Endothelial cell of umbilical vein (primary cell): ENCODE data around the gene FTO. TPM values are rescaled to one million over a fixed set of nuclear protein-coding genes. Genes with fewer than 3 reads are reported as not detected.
A peak's percentile ranks its signal among the peaks of the same experiment; 100 is the strongest.

Experiments used
- BruUV-seq: library from RNA; stranded (reverse); fragments of 400-500 nt; replicated peaks from 2 replicates; lab custom pipeline; 2021; lab: Mats Ljungman, UMichigan
- CTCF ChIA-PET: fragments of 300-600, 350-600 bp; sonication (Branson Sonifier 250); formaldehyde crosslinking; loops from one replicate; lab custom pipeline; 2021; ENCODE audit warnings: antibody characterized with exemption, inconsistent platforms; lab: Charles Lee
- POLR2A ChIA-PET: fragments of 300-600, 350-600 bp; sonication (Branson Sonifier 250); formaldehyde crosslinking; loops from one replicate; lab custom pipeline; 2021; ENCODE audit warnings: antibody characterized with exemption, inconsistent platforms; lab: Charles Lee
- DNase-seq: peaks from one replicate; pipeline ENCODE4 v3.0.0-alpha.2; 2011; ENCODE audit warnings: low read depth, low spot score
- FAIRE-seq: peaks from 2 replicates; lab custom pipeline; 2011; peaks lifted over from hg19 to GRCh38; lab: Jason Lieb, UNC
- H2AFZ ChIP-seq: 2 replicates; pipeline ENCODE4 v1.6.0; 2012; ENCODE audit warnings: low read depth, low read length, control low read depth, inconsistent platforms
- H3K27ac ChIP-seq: 2 replicates; pipeline ENCODE4 v1.5.1; 2011; ENCODE audit warnings: low read depth, mild to moderate bottlenecking, control low read depth, low read length, moderate library complexity; ENCODE audit not compliant: insufficient read depth
- H3K27me3 ChIP-seq, 2 experiments: 2 replicates each; pipeline versions ENCODE4 v1.6.0 to v1.6.1; 2011; ENCODE audit warnings: low read length in 2 of 2, mixed read lengths in 1 of 2; ENCODE audit not compliant: control insufficient read depth in 2 of 2, insufficient read depth in 2 of 2
- H3K36me3 ChIP-seq, 2 experiments: 2 replicates in 1 of 2; 3 replicates in 1 of 2; pipeline ENCODE4 v1.5.1; 2011; ENCODE audit warnings: low read length in 2 of 2, mild to moderate bottlenecking in 1 of 2, moderate library complexity in 1 of 2; ENCODE audit not compliant: control insufficient read depth in 2 of 2, insufficient read depth in 2 of 2; ENCODE audit errors: extremely low read depth in 1 of 2
- H3K4me1 ChIP-seq: 3 replicates; pipeline ENCODE4 v1.5.1; 2011; ENCODE audit warnings: mild to moderate bottlenecking, low read length; ENCODE audit not compliant: control insufficient read depth, insufficient read depth; ENCODE audit errors: extremely low read depth
- H3K4me2 ChIP-seq: 2 replicates; pipeline ENCODE4 v1.6.1; 2011; ENCODE audit warnings: low read length, control low read depth, mixed read lengths; ENCODE audit not compliant: insufficient read depth
- H3K4me3 ChIP-seq, 3 experiments: fragments of 200-600 bp in 1 of 3; sonication (generic), shearing (Covaris generic) in 1 of 3; replicated peaks in 1 of 3; 2 replicates each; pipeline ENCODE4 v1.5.1; 2011 to 2016; ENCODE audit warnings: control low read depth in 3 of 3, low read length in 3 of 3, mild to moderate bottlenecking in 2 of 3, inconsistent platforms in 1 of 3, low read depth in 1 of 3, moderate library complexity in 1 of 3; ENCODE audit not compliant: insufficient read depth in 1 of 3
- H3K79me2 ChIP-seq: 2 replicates; pipeline ENCODE4 v1.6.0; 2012; ENCODE audit warnings: low read length, inconsistent platforms; ENCODE audit not compliant: control insufficient read depth, insufficient read depth
- H3K9ac ChIP-seq: replicated peaks from 2 replicates; pipeline ENCODE3; 2011; ENCODE audit warnings: low read length, control low read depth; ENCODE audit not compliant: insufficient read depth; ENCODE audit errors: extremely low read depth
- H3K9me1 ChIP-seq: replicated peaks from 3 replicates; pipeline ENCODE4 v1.6.0; 2011; ENCODE audit warnings: mild to moderate bottlenecking, low read length; ENCODE audit not compliant: control insufficient read depth, insufficient read depth; ENCODE audit errors: extremely low read depth
- H3K9me3 ChIP-seq: replicated peaks from 2 replicates; pipeline ENCODE4 v1.5.1; 2012; ENCODE audit warnings: low read length, inconsistent platforms; ENCODE audit not compliant: control insufficient read depth, insufficient read depth
- H4K20me1 ChIP-seq: replicated peaks from 2 replicates; pipeline ENCODE3; 2011; ENCODE audit warnings: mild to moderate bottlenecking, low read length; ENCODE audit not compliant: control insufficient read depth, insufficient read depth; ENCODE audit errors: extremely low read depth
- CTCF ChIP-seq, 2 donors: IDR thresholded peaks; 1 replicate in 1 of 2; 2 replicates in 1 of 2; pipeline ENCODE4 v1.5.1; 2011; ENCODE audit warnings: low read length in 2 of 2, mild to moderate bottlenecking in 2 of 2, moderate library complexity in 2 of 2, control low read depth in 1 of 2, inconsistent platforms in 1 of 2, low read depth in 1 of 2; ENCODE audit not compliant: insufficient read depth in 1 of 2; ENCODE audit errors: extremely low read depth in 1 of 2
- EZH2 ChIP-seq: IDR thresholded peaks from 2 replicates; pipeline ENCODE4 v1.6.1; 2012; ENCODE audit warnings: borderline replicate concordance, low read depth, mild to moderate bottlenecking, moderate library complexity, low read length, inconsistent platforms; ENCODE audit not compliant: severe bottlenecking
- FOS ChIP-seq: IDR thresholded peaks from 2 replicates; pipeline ENCODE4 v1.6.1; 2011; ENCODE audit warnings: mild to moderate bottlenecking, low read length, moderate library complexity, borderline replicate concordance; ENCODE audit not compliant: insufficient read depth
- GATA2 ChIP-seq: IDR thresholded peaks from 2 replicates; pipeline ENCODE4 v1.7.0; 2011; ENCODE audit warnings: low read depth, mild to moderate bottlenecking, moderate library complexity, mixed read lengths, low read length; ENCODE audit not compliant: insufficient read length, insufficient read depth
- JUN ChIP-seq: IDR thresholded peaks from 2 replicates; pipeline ENCODE4 v1.6.1; 2011; ENCODE audit warnings: borderline replicate concordance, low read depth; ENCODE audit not compliant: insufficient read length, insufficient read depth
- MYC ChIP-seq: IDR thresholded peaks from one replicate; pipeline ENCODE4 v1.6.1; 2011; ENCODE audit warnings: mild to moderate bottlenecking, low read depth, low read length
- POLR2A ChIP-seq: IDR thresholded peaks from 2 replicates; pipeline ENCODE4 v1.6.1; 2012; ENCODE audit warnings: low read depth, mild to moderate bottlenecking, control low read depth, low read length
- dilution Hi-C: fragments of 300-500 bp; cut with MboI; formaldehyde crosslinking; loops from one replicate; pipeline ENCODE4 v1.15.0; 2019; ENCODE audit warnings: low sequenced_read_pairs; ENCODE audit not compliant: extremely low pct_ligation_motif_present
- intact Hi-C: fragments of 100-400 bp; cut with micrococcal nuclease; formaldehyde crosslinking; loops from one replicate; pipeline ENCODE4 v1.10.0; 2022
- polyA plus RNA-seq, 4 experiments: library from polyadenylated mRNA; depleted of rRNA in 3 of 4; stranded (reverse) in 3 of 4; unstranded in 1 of 4; fragments of >200 nt; gene quantifications; 2 replicates each; pipeline versions ENCODE4 v1.2.1 to v1.2.3, GENCODE V29; 2011 to 2012; ENCODE audit warnings: missing spikeins in 1 of 4
- total RNA-seq: library from RNA; stranded (reverse); gene quantifications from 2 replicates; pipeline ENCODE4 v1.2.3, GENCODE V29; 2021
- TF ChIP-seq, protein P1 (sequence below): IDR thresholded peaks from 2 replicates; pipeline ENCODE4 v1.6.1; 2011; ENCODE audit not compliant: insufficient read depth, insufficient read length

Gene FTO
- total and polyA plus RNA-seq, 2 donors (not counting 3 experiments of a cell fraction or from before 2014, with no cell fraction given): 48.6 to 87.1 TPM

GRCh38 chr16:54027995-54028394, 324.0 kb downstream of the FTO start:
- intact Hi-C loops (no loop called here), dilution Hi-C loops (no loop called here)
- no peak overlapping the region for H3K27ac ChIP-seq
- no peak for DNase-seq
- no peaks in the 10 kb centered on the region for H3K9me1 ChIP-seq
- H3K9ac ChIP-seq: no peak overlapping the region
- TF ChIP-seq GATA2 (no peak), CTCF (IDR thresholded peaks at IDR 0.05; ENCODE audit: extremely low read depth in 1 of 2, insufficient read depth in 1 of 2, low read depth in 1 of 2, low read length in 2 of 2) (no peak), JUN (no peak), EZH2 (no peak), MYC (no peak), FOS (no peak), POLR2A (no peak)
- TF ChIP-seq, protein P1, sequence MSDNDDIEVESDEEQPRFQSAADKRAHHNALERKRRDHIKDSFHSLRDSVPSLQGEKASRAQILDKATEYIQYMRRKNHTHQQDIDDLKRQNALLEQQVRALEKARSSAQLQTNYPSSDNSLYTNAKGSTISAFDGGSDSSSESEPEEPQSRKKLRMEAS: no peak
- FAIRE-seq: no peak
- no peaks in the 10 kb centered on the region for H3K79me2 ChIP-seq
- peak overlapping the region; percentile 16 for H3K4me2 ChIP-seq
- no TSS peak for BruUV-seq
- no peaks in the 10 kb centered on the region for H3K27me3 ChIP-seq
- CTCF ChIA-PET: interaction anchor here (0.9 to 1.1 kb wide), 2 partner anchors 8 to 11 kb away, joined by 3 read pairs; no protein-coding TSS in a partner anchor
- POLR2A ChIA-PET: no interaction called here
- H3K36me3 ChIP-seq: no peaks in the 10 kb centered on the region
- no peaks in the 10 kb centered on the region for H4K20me1 ChIP-seq
- no peak overlapping the region for H2AFZ ChIP-seq
- no peak overlapping the region for H3K4me3 ChIP-seq
- no peaks in the 10 kb centered on the region for H3K9me3 ChIP-seq
- peaks cover 21% of the 10 kb centered on the region for H3K4me1 ChIP-seq
